ENCODE measurements around the gene ZER1. TPM values are rescaled to one million over a fixed set of nuclear protein-coding genes. Genes with fewer than 3 reads are reported as not detected.
"Not testable (repeated sequence)": the region's sequence is repeated elsewhere in the genome, so short reads cannot be mapped to it uniquely, and the experiment has no call there.

Gene ZER1
- total and polyA plus RNA-seq, 12 donors = 24.3 to 71.1 (median 58.9) TPM

- intact Hi-C loops (cut with DNase I) = no loop called here
- no peaks in the 10 kb centered on the region for H3K9me3 ChIP-seq
- H3K27me3 ChIP-seq = no peaks in the 10 kb centered on the region
- no peak for ATAC-seq
- 92 to 96% methylated on average over 4 of the region's 4 CpGs for WGBS, 2 donors
- no peaks in the 10 kb centered on the region for H3K4me1 ChIP-seq
- no peak for DNase-seq
- H3K36me3 ChIP-seq = peaks cover 0 to 100% (median 59%) of the 10 kb centered on the region in 9 donors
- no peak overlapping the region for H3K27ac ChIP-seq
- TF ChIP-seq, protein P1, sequence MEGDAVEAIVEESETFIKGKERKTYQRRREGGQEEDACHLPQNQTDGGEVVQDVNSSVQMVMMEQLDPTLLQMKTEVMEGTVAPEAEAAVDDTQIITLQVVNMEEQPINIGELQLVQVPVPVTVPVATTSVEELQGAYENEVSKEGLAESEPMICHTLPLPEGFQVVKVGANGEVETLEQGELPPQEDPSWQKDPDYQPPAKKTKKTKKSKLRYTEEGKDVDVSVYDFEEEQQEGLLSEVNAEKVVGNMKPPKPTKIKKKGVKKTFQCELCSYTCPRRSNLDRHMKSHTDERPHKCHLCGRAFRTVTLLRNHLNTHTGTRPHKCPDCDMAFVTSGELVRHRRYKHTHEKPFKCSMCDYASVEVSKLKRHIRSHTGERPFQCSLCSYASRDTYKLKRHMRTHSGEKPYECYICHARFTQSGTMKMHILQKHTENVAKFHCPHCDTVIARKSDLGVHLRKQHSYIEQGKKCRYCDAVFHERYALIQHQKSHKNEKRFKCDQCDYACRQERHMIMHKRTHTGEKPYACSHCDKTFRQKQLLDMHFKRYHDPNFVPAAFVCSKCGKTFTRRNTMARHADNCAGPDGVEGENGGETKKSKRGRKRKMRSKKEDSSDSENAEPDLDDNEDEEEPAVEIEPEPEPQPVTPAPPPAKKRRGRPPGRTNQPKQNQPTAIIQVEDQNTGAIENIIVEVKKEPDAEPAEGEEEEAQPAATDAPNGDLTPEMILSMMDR (IDR thresholded peaks at IDR 0.05) = no peak
- no peak overlapping the region for H3K4me3 ChIP-seq
Measured at GRCh38 chr9:128802482-128802881, 30.8 kb upstream of the ZER1 start.

- peaks cover 0 to 100% (median 60%) of the 10 kb centered on the region in 9 donors for H3K36me3 ChIP-seq
- H3K27me3 ChIP-seq = no peaks in the 10 kb centered on the region
- H3K4me1 ChIP-seq = no peaks in the 10 kb centered on the region
- WGBS, 2 donors = 90 to 94% methylated on average over 7 of the region's 7 CpGs
- no peak for DNase-seq
- ATAC-seq = no peak
- no peak overlapping the region for H3K4me3 ChIP-seq
- no peaks in the 10 kb centered on the region for H3K9me3 ChIP-seq
- no peak overlapping the region for H3K27ac ChIP-seq
- intact Hi-C loops (cut with DNase I) = no loop called here
- TF ChIP-seq, protein P1 (IDR thresholded peaks at IDR 0.05) = no peak
Measured at GRCh38 chr9:128800061-128800460, 28.3 kb upstream of the ZER1 start.

DNA sequence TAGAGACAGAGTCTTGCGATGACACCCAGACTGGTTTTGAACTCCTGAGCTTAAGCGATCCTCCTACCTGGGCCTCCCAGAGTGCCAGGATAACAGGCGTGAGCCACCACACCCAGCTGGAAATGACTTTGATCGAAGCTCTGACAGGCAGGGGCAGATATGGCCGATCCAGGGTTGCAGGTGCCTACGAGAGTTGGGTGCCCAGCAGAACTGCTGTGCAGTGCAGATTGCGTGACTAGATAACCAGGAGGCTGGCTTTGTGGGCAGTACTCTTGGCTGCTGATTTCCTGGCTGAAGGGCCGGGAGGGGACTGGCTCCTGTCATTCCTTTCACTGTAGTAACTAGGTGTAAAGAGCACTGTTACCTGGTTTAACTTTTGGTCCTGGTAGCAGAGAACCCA is 27.2 kb upstream of the ZER1 start:
- intact Hi-C loops (cut with DNase I) = no loop called here
- H3K4me1 ChIP-seq = no peaks in the 10 kb centered on the region
- no peak for DNase-seq
- ATAC-seq = no peak
- no peaks in the 10 kb centered on the region for H3K27me3 ChIP-seq
- no peak overlapping the region for H3K27ac ChIP-seq
- TF ChIP-seq, protein P1 (IDR thresholded peaks at IDR 0.05) = no peak
- H3K4me3 ChIP-seq = no peak overlapping the region
- WGBS, 2 donors = 92 to 95% methylated on average over 8 of the region's 8 CpGs
- H3K36me3 ChIP-seq = peaks cover 0 to 100% (median 52%) of the 10 kb centered on the region in 9 donors
- no peaks in the 10 kb centered on the region for H3K9me3 ChIP-seq

- 50% methylated on average over 2 of the region's 2 CpGs for WGBS, 2 donors
- ATAC-seq; DNase-seq; intact Hi-C loops (cut with DNase I); H3K4me1 ChIP-seq; H3K27me3 ChIP-seq; H3K9me3 ChIP-seq; H3K27ac ChIP-seq; H3K4me3 ChIP-seq: not testable (repeated sequence)
- H3K36me3 ChIP-seq = peaks cover 0 to 100% (median 59%) of the 10 kb centered on the region in 9 donors
Measured at GRCh38 chr9:128794961-128795360, 23.2 kb upstream of the ZER1 start.

DNA sequence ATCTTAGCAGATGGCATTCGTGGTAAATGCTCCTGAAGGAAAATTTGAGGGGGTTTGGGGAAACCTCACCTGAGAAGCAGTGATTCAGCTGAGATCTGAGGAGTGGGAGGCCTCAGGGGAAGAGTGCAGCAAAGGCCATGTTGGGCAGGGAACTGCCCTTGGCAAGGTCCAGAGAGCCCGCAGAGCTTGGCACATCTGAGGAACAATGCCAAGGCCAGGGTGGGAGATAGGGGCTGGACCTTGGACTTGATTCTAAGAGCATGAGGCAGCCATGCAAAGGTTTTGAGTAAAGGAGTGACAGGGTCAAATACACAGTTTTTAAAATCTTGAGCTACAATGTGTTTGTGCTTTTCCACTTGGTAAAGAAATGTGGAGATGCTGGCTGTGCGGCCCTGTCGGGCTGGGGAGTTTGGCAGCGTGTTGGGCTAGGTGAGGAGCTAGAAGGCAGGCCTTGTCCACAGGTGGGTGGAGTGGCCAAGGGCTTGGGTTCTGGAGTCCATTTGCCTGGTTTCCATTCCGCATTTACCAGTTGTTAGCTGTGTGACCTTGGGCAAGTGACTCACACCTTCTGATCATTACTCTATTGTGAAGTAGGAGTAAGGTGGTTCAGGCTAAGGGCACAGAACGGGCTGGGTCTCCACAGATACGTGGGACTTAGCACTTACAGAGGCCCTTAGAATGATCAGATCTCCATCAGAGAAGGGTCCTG is 21.4 kb upstream of the ZER1 start:
- H3K4me1 ChIP-seq = peaks cover 3 to 9% (median 5%) of the 10 kb centered on the region in 9 donors
- DNase-seq (no peak), ATAC-seq (no peak)
- H3K36me3 ChIP-seq = peaks cover 0 to 96% (median 45%) of the 10 kb centered on the region in 9 donors
- no peak overlapping the region for H3K4me3 ChIP-seq
- TF ChIP-seq, protein P1 (IDR thresholded peaks at IDR 0.05) = no peak
- no peaks in the 10 kb centered on the region for H3K9me3 ChIP-seq
- 90% methylated on average over 8 of the region's 8 CpGs for WGBS, 2 donors
- H3K27me3 ChIP-seq = no peaks in the 10 kb centered on the region
- no peak overlapping the region for H3K27ac ChIP-seq
- intact Hi-C loops (cut with DNase I) = no loop called here
